ENCODE measurements around the gene STMP1.

- TF ChIP-seq CTCF (IDR thresholded peaks at IDR 0.05 in 4 of 5, conservative IDR thresholded peaks at IDR 0.05 in 1 of 5) (no peak), POLR2A (IDR thresholded peaks at IDR 0.05) (no peak)
Measured at GRCh38 chr7:135666156-135666555, 3.8 kb downstream of the STMP1 start.
